Measurements from ENCODE around the gene CABLES2. TPM values are rescaled to one million over a fixed set of nuclear protein-coding genes. Genes with fewer than 3 reads are reported as not detected.

CABLES2 gene
- total RNA-seq: 1 to 10 TPM; 1.1 to 2.4 (median 1.7) TPM

DNA sequence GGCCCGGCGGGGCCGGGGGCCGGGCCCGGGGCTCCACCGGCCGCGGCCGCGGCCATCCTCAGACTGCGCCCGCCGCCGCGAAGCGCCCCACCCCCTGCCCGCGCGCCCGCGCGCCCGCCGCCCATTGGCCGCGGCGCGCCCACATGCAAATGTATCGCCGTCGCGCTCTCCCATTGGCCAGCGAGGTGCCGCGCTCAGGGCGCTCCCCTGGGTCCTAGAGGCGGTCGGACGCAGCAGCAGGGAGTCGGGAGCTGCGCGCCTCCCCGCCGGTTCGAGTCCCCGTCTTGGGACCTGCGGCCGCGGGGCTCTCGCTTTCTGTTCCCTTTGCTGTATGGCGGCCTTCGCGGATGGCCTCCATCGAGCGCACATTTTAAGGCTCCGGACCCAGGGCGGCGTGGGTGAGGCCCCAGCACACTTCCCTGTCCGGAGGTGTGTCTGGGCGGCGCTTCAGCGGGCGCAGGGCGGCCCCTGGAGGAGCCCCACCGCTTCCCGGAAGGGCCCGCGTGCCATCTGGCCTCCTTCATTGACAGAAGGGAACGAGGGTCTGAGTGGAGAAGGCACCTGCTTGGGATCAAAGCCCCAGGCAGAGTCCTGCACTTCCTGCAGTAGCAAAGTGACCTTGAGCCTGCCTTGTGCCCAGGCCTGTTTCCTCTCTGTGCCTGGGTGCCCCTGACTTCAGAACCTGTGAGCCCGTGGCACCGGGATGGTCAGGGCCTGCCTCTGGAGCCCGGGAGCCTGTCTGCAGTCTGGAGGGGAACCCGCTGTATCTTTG is at the start of gene CABLES2:
CABLES2 (minus strand) TSS at position 65 of the 772 bp plus-strand sequence; CDS start at position 56, 9 bp downstream.
- TF ChIP-seq, protein P1, sequence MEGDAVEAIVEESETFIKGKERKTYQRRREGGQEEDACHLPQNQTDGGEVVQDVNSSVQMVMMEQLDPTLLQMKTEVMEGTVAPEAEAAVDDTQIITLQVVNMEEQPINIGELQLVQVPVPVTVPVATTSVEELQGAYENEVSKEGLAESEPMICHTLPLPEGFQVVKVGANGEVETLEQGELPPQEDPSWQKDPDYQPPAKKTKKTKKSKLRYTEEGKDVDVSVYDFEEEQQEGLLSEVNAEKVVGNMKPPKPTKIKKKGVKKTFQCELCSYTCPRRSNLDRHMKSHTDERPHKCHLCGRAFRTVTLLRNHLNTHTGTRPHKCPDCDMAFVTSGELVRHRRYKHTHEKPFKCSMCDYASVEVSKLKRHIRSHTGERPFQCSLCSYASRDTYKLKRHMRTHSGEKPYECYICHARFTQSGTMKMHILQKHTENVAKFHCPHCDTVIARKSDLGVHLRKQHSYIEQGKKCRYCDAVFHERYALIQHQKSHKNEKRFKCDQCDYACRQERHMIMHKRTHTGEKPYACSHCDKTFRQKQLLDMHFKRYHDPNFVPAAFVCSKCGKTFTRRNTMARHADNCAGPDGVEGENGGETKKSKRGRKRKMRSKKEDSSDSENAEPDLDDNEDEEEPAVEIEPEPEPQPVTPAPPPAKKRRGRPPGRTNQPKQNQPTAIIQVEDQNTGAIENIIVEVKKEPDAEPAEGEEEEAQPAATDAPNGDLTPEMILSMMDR (IDR thresholded peaks at IDR 0.05; ENCODE audit: low read depth): no peak

DNA sequence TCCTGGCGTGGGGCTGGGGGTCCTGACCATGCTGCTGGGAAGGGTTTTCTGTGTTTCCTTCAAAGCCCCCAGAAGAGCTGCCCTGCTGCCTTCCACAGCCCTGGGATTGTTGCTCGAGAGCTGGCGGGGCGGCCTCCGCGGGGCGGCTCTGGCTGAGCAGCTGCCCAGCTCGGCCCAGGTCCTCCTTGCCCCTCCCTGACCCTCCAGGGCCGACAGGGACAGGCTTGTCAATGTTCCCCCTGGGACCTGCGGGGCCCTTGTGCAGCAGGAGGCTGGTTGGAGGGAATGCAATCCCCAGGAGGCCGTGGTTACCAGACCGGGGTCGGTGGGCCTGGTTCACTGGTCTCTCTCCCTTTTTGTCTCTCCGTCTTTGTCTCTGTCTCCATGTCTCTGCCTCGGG is 48.8 kb upstream of the CABLES2 start:
- TF ChIP-seq, protein P1 (IDR thresholded peaks at IDR 0.05; ENCODE audit: low read depth): no peak

GRCh38 chr20:62454904-62455636 is 48.0 kb upstream of the CABLES2 start:
- TF ChIP-seq, protein P1 (IDR thresholded peaks at IDR 0.05; ENCODE audit: low read depth): no peak

DNA sequence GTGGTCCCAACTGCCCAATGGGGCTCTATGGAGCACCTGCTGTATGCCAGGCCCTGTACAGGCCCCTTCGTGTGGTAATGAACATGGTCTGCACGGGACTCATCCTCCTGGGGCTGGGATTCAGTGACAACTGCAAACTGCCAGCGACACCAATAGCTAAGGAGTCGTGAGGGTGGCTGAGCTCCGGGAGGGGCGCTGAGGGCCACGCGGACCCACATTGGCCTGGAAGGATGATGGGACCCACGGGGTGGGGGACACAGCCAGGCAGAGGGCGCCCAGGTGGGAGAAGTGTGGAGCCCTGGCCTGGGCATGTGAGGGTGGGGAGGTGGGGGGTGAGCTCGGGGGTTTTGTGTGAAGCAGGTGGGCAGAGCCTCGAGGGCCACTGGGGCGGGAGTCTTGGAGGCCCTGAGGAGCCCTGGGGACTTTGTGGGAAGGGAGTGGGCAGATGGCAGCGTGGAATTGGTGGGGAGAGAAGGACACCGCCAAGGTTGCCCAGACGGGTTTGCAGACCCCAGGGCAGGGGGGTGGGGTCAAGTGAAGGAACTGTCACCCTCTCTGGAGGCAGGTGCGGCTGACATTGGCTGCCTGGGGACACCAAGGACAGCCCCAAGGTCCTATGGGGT is 46.2 kb upstream of the CABLES2 start:
- TF ChIP-seq, protein P1 (IDR thresholded peaks at IDR 0.05; ENCODE audit: low read depth): no peak

DNA sequence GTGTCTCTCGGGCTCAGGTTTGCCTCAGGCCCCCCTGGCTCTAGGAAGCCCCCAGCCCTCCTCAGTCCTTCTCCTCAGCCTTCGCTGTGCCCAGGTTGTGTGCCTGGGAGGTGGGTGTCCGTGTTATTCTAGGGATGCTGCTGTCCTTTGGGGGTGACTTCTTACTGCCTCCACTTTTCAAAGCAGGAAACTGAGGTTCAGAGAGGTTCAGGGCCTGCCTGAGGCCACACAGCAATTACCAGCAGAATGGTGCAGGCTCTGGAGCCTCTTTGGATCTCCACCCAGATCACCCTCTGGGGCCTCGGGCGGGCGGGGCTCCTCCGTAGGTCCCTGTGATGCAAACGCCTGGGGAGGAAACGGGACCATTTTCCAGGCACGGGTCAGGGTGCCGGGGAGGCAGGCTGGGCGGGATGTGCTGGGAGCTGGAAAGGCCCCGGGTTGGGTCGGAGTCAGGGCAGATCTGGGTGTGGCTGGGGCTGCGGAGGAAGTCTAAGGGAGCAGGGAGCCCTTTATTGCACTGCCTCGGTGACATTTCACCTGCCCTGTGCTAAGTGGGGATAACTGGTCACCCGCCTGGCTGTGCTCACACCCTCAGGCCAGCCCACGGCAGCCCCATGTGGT is 45.5 kb upstream of the CABLES2 start:
- TF ChIP-seq, protein P1 (IDR thresholded peaks at IDR 0.05; ENCODE audit: low read depth): no peak

DNA sequence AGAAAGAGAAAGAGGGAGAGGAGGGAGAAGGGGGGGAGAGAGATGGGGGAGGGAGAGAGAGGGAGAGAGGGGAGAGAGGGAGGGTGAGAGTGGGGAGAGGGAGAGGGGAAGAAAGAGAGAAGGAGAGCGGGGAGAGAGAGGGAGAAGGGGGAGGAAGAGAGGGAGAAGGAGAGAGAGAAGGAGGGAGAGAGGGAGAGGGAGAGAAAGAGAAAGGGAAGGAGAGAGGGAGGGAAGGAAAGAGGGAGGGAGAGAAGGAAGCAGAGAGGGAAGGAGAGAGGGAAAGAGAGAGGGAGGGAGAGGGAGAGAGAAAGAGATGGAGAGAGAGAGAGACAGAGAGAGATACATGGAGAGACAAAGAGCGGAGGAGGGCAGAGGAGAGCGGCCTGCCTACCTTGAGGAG is 44.9 kb upstream of the CABLES2 start:
- TF ChIP-seq, protein P1 (IDR thresholded peaks at IDR 0.05; ENCODE audit: low read depth): no peak

All from subcutaneous adipose tissue (tissue), 4 donors.